ENCODE measurements around the gene SSU72. TPM values are rescaled to one million over a fixed set of nuclear protein-coding genes. Genes with fewer than 3 reads are reported as not detected.

The SSU72 gene
- total RNA-seq, 1 experiment from 2014 or later, result 145 TPM

DNA sequence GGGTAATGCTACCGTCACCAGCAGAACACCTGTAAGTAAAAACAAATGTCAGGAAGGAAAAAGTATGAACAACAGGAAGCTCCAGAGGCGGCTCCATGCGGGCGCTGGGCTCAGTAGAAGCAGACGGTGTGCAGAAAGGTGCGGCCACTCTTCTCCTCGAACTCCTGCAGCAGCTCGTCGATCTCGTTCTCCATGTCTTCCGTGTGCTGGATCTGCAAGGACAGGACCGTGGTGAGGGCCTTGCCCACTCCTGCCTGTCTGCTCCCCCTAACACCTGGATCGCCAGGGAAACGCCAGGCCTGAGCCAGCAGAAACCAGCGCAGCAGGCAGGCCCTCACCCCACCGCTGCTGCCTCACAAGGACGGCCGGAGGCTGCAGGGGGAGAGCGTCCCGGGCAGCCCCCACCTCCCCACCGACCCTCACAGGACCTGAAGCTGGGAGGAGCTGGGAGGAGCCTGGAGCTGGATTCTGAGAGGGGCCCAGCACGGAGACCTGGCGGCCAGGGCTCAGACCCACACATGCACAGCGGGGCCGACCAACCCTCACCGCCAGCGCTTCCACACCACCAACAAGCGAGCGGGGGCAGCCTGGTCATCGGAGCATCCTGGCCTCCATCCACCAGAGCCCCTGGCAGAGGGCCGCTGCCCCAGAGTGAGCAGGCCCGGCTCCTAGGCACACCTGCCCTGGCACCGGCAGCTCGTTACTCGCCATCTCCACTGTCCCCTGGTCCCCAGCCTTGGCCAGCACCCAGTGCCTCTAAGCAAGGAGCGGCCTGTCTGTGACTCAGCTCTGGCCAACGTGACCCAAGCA, 32.5 kb downstream of the SSU72 start:
- Histone ChIP-seq H3K36me3 (ENCODE audit: low read depth) (peaks cover 3% of the 10 kb centered on the region; the same call in 1 of the 2 replicates), H2AFZ (no peak overlapping the region), H3K27ac (no peak overlapping the region), H3F3A (ENCODE audit: insufficient read depth, low read depth) (peaks cover 39% of the 10 kb centered on the region), H3K4me2 (no peak overlapping the region), H4K20me1 (ENCODE audit: insufficient read depth) (peaks cover 19% of the 10 kb centered on the region; the same call in 1 of the 2 replicates), H3K9me3 (ENCODE audit: insufficient read depth, low read depth) (no peaks in the 10 kb centered on the region), H3K4me3 (no peak overlapping the region), H3K9me2 (ENCODE audit: insufficient read depth) (no peaks in the 10 kb centered on the region), H3K27me3 (ENCODE audit: insufficient read depth, low read depth) (no peaks in the 10 kb centered on the region), H3K4me1 (replicated peaks; ENCODE audit: insufficient read depth) (no peaks in the 10 kb centered on the region), H3K79me2 (ENCODE audit: low read depth) (no peaks in the 10 kb centered on the region)
- intact Hi-C loops (cut with micrococcal nuclease; ENCODE audit: unreplicated experiment), result no loop called here
- no peak for DNase-seq
- no TSS peak for BruUV-seq (replicated peaks)
- ChIA-PET CTCF (no interaction called here), POLR2A (ENCODE audit: unreplicated experiment) (no interaction called here)
- TF ChIP-seq, protein P1, sequence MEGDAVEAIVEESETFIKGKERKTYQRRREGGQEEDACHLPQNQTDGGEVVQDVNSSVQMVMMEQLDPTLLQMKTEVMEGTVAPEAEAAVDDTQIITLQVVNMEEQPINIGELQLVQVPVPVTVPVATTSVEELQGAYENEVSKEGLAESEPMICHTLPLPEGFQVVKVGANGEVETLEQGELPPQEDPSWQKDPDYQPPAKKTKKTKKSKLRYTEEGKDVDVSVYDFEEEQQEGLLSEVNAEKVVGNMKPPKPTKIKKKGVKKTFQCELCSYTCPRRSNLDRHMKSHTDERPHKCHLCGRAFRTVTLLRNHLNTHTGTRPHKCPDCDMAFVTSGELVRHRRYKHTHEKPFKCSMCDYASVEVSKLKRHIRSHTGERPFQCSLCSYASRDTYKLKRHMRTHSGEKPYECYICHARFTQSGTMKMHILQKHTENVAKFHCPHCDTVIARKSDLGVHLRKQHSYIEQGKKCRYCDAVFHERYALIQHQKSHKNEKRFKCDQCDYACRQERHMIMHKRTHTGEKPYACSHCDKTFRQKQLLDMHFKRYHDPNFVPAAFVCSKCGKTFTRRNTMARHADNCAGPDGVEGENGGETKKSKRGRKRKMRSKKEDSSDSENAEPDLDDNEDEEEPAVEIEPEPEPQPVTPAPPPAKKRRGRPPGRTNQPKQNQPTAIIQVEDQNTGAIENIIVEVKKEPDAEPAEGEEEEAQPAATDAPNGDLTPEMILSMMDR (conservative IDR thresholded peaks at IDR 0.05), result no peak
- no peak for TF ChIP-seq EZH2 (IDR thresholded peaks at IDR 0.05; ENCODE audit: low read depth)

DNA sequence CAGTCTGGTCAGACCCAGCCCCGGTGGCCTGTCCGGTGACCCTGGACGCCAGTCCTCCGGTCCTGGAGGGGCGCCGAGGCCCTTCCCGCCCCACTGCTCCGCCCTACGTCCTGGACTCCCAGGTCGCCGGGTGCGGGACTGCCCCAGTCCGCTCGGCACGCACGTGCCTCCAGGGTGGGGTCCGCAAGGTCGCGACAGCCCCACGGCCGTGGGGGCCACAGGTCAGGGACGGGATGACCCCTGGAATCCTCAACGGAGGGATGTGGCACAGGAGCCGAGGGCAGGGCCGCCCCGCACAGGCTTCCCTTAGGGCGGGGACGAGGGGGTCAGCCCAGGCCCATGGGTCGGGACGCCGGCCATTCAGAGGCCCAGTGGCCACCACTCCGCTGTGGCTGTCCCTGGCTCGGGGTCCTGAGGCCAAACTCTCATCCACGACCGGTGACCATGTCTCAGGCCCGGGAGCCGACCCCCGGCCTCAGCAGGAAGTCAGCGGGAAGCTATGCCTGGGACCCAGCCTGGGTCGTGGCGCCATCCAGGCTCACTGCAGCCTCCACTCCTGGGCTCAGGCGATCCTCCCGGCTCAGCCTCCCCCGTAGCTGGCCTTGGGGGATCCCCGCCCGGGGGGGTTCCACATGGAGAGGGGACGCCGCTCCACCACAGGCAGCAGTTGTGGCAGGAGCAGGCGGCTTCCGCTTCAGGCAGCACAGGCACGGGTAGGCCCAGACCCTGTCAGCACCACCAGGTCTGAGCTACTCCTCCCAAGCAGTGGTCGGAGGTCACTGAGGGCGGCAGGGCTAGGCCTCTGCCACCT, 33.6 kb downstream of the SSU72 start:
- Histone ChIP-seq H3K9me2 (ENCODE audit: insufficient read depth) (no peaks in the 10 kb centered on the region), H3K27ac (no peak overlapping the region), H3K4me3 (no peak overlapping the region), H3K9me3 (ENCODE audit: insufficient read depth, low read depth) (no peaks in the 10 kb centered on the region), H3K79me2 (ENCODE audit: low read depth) (no peaks in the 10 kb centered on the region), H3K27me3 (ENCODE audit: insufficient read depth, low read depth) (no peaks in the 10 kb centered on the region), H3K36me3 (ENCODE audit: low read depth) (0 out of 2 replicates have a peak, but pooled peaks cover 3% of the 10 kb centered on the region), H3F3A (ENCODE audit: insufficient read depth, low read depth) (peaks cover 39% of the 10 kb centered on the region), H3K4me2 (no peak overlapping the region), H2AFZ (no peak overlapping the region), H3K4me1 (replicated peaks; ENCODE audit: insufficient read depth) (no peaks in the 10 kb centered on the region), H4K20me1 (ENCODE audit: insufficient read depth) (peaks cover 24% of the 10 kb centered on the region; the same call in 1 of the 2 replicates)
- ChIA-PET CTCF (no interaction called here), POLR2A (ENCODE audit: unreplicated experiment) (no interaction called here)
- no peak for DNase-seq
- BruUV-seq (replicated peaks), result no TSS peak
- TF ChIP-seq, protein P1 (conservative IDR thresholded peaks at IDR 0.05), result no peak
- TF ChIP-seq EZH2 (IDR thresholded peaks at IDR 0.05; ENCODE audit: low read depth), result no peak
- intact Hi-C loops (cut with micrococcal nuclease; ENCODE audit: unreplicated experiment), result no loop called here

DNA sequence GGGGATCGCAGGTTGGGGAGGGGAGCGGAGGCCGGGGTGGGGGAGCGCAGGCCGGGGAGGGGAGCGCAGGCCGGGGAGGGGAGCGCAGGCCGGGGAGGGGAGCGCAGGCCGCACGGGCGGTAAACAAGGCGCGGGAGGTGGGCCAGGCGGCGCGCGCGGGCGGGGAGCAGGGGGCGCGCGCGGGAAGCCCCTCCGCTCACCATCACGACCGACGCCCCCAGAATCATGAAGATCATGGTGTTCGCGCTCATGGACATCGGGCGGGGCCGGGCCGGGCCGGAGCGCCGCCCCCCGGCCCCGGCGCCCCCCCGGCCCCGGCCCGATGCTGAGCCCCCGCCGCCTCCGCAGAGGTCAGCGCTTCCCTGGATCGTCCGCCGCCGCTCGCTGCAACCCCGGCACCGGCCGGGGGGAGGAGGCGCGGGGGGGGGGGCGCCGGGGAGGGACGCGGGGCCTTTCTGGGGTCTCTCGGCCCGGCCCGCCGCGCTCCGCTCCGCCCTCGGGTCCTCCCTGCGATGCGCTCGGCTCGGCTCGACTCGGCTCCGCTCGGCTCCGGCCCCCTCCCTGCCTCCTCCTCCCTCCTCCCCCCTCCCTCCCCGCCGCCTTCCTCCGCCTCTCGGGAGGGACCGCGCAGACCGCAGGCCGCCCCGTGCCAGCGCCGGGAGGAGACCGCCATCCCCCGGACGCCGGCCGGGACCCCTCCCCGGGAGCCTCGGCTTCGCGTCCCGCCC, 34.4 kb downstream of the SSU72 start, which contains the start of gene TMEM240:
Gene TMEM240 (minus strand): TSS at position 535 of the 728 bp plus-strand sequence. CDS start 278 bp downstream, at position 257.
- intact Hi-C loops (cut with micrococcal nuclease; ENCODE audit: unreplicated experiment), result no loop called here
- Histone ChIP-seq H3K9me2 (ENCODE audit: insufficient read depth) (no peaks in the 10 kb centered on the region), H4K20me1 (ENCODE audit: insufficient read depth) (peaks cover 20% of the 10 kb centered on the region; the same call in 1 of the 2 replicates), H2AFZ (no peak within 1 kb of the TSS), H3F3A (ENCODE audit: insufficient read depth, low read depth) (peaks cover 33% of the 10 kb centered on the region), H3K79me2 (ENCODE audit: low read depth) (no peaks in the 10 kb centered on the region), H3K4me2 (no peak within 1 kb of the TSS), H3K27ac (no peak within 1 kb of the TSS), H3K4me3 (no peak within 1 kb of the TSS), H3K27me3 (ENCODE audit: insufficient read depth, low read depth) (no peaks in the 10 kb centered on the region), H3K9me3 (ENCODE audit: insufficient read depth, low read depth) (no peaks in the 10 kb centered on the region), H3K4me1 (replicated peaks; ENCODE audit: insufficient read depth) (no peaks in the 10 kb centered on the region), H3K36me3 (ENCODE audit: low read depth) (0 out of 2 replicates have a peak, but pooled peaks cover 3% of the 10 kb centered on the region)
- TF ChIP-seq, protein P1 (conservative IDR thresholded peaks at IDR 0.05), result no peak
- no peak for TF ChIP-seq EZH2 (IDR thresholded peaks at IDR 0.05; ENCODE audit: low read depth)
- ChIA-PET CTCF (no interaction called here), POLR2A (ENCODE audit: unreplicated experiment) (no interaction called here)
- no peak for DNase-seq
- BruUV-seq (replicated peaks), result no TSS peak
